ENCODE data around the gene POLR2I.

Gene POLR2I

DNA sequence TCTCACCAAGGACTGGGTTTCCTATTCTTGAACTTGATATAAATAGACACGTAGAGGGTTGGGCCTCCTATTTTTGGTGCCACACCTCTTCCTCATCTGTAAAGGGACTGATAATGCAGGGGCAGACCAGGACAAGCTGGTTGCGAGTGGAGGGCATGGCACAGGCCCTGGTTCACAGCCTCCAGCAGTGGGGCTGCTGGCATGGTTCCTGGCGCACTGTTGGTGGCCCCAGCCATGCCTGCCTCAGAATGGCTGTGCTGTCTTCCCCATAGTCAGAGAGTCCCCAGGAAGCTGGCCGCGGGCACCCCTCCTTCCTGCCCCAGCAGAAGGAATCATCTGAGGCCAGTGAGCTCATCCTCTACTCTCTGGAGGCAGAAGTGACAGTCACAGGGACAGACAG is 14.2 kb downstream of the POLR2I start:
- no peak for TF ChIP-seq CTCF (IDR thresholded peaks at IDR 0.05; ENCODE audit: low read depth, low read length, missing control alignments)
- no peak overlapping the region for H3K4me3 ChIP-seq (replicated peaks; ENCODE audit: low read depth, low read length)
- no peak for DNase-seq (ENCODE audit: extremely low read depth, low read depth)

DNA sequence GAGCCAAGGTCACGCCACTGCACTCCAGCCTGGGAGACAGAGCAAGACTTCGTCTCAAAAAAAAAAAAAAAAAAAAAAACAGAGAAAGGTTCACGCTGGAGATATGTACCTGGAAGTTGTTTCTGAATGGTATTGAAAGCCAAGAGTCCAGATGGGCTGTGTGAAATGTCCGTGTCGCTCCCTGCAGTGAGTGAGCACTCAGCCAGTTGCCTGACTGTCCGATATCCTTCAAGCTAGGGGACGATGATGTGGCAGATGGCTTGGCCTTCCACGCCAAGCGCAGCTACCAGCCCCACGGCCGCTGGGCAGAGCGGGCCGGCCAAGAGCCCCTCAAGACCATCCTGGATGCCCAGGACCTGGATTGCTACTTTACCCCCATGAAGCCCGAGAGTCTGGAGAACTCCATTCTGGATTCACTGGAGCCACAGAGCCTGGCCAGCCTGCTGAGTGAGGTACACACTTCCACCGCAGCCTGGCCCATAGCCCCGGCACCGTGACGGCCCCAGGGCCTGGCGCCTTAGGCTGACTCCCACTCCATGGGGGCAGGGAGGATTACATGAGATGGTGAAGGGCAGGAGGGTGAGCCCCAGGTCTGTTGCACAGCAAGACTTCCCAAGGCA is 15.4 kb downstream of the POLR2I start:
- no peak overlapping the region for H3K4me3 ChIP-seq (replicated peaks; ENCODE audit: low read depth, low read length)
- no peak for DNase-seq (ENCODE audit: extremely low read depth, low read depth)
- TF ChIP-seq CTCF (IDR thresholded peaks at IDR 0.05; ENCODE audit: low read depth, low read length, missing control alignments), result no peak

DNA sequence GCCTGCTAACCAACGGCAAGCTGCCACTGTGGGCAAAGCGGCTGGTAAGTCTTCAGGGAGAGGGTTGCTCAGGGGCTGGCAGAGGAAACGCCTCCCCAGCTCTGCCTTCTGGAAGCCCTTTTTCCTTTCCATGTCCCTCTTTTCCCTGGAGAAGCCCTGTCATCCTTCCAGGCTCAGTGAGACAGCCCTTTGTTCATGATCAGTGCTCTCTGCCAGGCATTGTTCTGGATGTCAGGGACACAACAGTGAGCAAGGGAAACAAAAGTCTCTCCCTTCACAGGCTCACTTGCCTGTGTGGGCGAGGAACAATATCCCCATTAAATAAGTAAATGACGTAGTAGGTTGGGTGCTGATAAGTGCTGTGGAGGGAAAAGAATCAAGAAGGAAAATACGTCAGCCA is 17.6 kb downstream of the POLR2I start:
- TF ChIP-seq CTCF (IDR thresholded peaks at IDR 0.05; ENCODE audit: low read depth, low read length, missing control alignments), result no peak
- DNase-seq (ENCODE audit: extremely low read depth, low read depth), result no peak
- no peak overlapping the region for H3K4me3 ChIP-seq (replicated peaks; ENCODE audit: low read depth, low read length)

DNA sequence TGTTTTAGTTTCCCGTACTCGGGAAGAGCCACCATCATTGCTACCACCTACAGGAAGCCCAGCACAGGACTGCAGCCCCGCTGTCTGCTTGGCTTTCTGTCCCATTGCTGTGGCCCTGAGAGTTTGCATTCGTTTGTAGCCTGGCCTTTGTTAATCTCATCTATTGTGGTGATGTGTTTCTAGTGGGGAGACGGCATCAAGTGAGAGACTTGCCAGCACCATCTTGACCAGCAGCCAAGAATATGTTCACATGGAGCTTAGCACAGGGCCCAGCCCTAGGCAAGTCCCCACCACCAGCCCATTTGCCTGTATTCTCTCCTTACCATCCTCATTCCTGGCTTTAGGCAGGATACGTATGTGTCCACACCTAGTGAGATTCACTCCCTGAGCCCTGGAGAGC is 21.0 kb downstream of the POLR2I start:
- no peak for DNase-seq (ENCODE audit: extremely low read depth, low read depth)
- no peak overlapping the region for H3K4me3 ChIP-seq (replicated peaks; ENCODE audit: low read depth, low read length)
- no peak for TF ChIP-seq CTCF (IDR thresholded peaks at IDR 0.05; ENCODE audit: low read depth, low read length, missing control alignments)

GRCh38 chr19:36093146-36093662 is 21.5 kb downstream of the POLR2I start:
- no peak for TF ChIP-seq CTCF (IDR thresholded peaks at IDR 0.05; ENCODE audit: low read depth, low read length, missing control alignments)
- no peak for DNase-seq (ENCODE audit: extremely low read depth, low read depth)
- no peak overlapping the region for H3K4me3 ChIP-seq (replicated peaks; ENCODE audit: low read depth, low read length)

GRCh38 chr19:36092566-36092965 is 22.1 kb downstream of the POLR2I start:
- no peak overlapping the region for H3K4me3 ChIP-seq (replicated peaks; ENCODE audit: low read depth, low read length)
- TF ChIP-seq CTCF (IDR thresholded peaks at IDR 0.05; ENCODE audit: low read depth, low read length, missing control alignments), result no peak
- DNase-seq (ENCODE audit: extremely low read depth, low read depth), result no peak
